Activated naive CD8-positive, alpha-beta T cell (primary cell): Measurements from ENCODE around the gene CZIB.
"Not testable (repeated sequence)": the region's sequence is repeated elsewhere in the genome, so short reads cannot be mapped to it uniquely, and the experiment has no call there.

Experiments used
- H3K27ac Mint-ChIP-seq: one replicate; pipeline ENCODE4 v1.8.0; 2021; ENCODE audit warnings: mixed read lengths
- H3K27me3 Mint-ChIP-seq: one replicate; pipeline ENCODE4 v1.8.0; 2021; ENCODE audit warnings: mixed read lengths
- H3K36me3 Mint-ChIP-seq: one replicate; pipeline ENCODE4 v1.8.0; 2021; ENCODE audit warnings: mixed read lengths
- H3K4me1 Mint-ChIP-seq: one replicate; pipeline ENCODE4 v1.8.0; 2021; ENCODE audit warnings: low read depth, mixed read lengths
- H3K4me3 Mint-ChIP-seq: one replicate; pipeline ENCODE4 v1.8.0; 2021; ENCODE audit warnings: mild to moderate bottlenecking, mixed read lengths
- H3K9me3 Mint-ChIP-seq: one replicate; pipeline ENCODE4 v1.8.0; 2021; ENCODE audit warnings: low read depth, mixed read lengths

The CZIB gene

DNA sequence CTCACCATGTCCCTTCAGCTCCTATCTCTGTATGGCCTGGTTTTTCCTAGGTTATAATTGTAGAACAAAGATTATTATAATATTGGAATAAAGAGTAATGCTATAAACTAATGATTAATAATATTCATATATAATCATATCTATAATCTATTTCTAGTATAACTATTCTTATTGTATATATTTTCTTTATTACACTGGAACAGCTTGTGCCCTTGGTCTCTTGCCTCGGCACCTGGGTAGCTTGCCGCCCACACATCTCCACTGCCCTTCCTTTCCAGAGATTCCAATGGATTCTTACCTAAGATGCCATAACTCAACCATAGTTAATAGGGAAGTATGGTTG is 34.5 kb downstream of the CZIB start:
- not testable (repeated sequence) for H3K36me3 Mint-ChIP-seq, H3K4me3 Mint-ChIP-seq, H3K4me1 Mint-ChIP-seq, H3K9me3 Mint-ChIP-seq, H3K27ac Mint-ChIP-seq, H3K27me3 Mint-ChIP-seq

- Mint-ChIP-seq H3K4me1 (no peaks in the 10 kb centered on the region), H3K9me3 (no peaks in the 10 kb centered on the region), H3K36me3 (no peaks in the 10 kb centered on the region), H3K27me3 (no peaks in the 10 kb centered on the region), H3K27ac (no peak overlapping the region), H3K4me3 (no peak overlapping the region)
Measured at GRCh38 chr1:53183095-53183990, 37.1 kb downstream of the CZIB start.

DNA sequence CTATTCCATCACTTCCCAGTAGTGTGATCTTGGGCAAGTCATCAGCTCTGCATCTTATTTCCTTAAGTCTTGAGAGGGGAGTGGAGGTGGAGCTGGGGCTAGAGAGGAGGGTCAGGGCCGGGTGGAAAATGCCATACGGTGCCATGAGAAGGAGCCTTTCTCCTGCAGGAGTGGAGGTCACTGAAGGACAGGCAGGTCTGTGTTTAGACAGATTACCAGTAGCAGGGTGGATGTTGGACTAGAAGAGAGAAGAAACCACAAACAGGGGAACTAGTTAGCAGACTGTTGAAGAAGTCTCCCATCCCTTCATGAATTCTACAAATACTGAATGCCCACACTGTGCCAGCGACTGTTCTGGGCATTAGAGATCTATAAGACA is 37.7 kb downstream of the CZIB start:
- H3K36me3 Mint-ChIP-seq: no peaks in the 10 kb centered on the region
- no peak overlapping the region for H3K4me3 Mint-ChIP-seq
- H3K9me3 Mint-ChIP-seq: no peaks in the 10 kb centered on the region
- no peak overlapping the region for H3K27ac Mint-ChIP-seq
- peaks cover under 1% of the 10 kb centered on the region for H3K27me3 Mint-ChIP-seq
- no peaks in the 10 kb centered on the region for H3K4me1 Mint-ChIP-seq

DNA sequence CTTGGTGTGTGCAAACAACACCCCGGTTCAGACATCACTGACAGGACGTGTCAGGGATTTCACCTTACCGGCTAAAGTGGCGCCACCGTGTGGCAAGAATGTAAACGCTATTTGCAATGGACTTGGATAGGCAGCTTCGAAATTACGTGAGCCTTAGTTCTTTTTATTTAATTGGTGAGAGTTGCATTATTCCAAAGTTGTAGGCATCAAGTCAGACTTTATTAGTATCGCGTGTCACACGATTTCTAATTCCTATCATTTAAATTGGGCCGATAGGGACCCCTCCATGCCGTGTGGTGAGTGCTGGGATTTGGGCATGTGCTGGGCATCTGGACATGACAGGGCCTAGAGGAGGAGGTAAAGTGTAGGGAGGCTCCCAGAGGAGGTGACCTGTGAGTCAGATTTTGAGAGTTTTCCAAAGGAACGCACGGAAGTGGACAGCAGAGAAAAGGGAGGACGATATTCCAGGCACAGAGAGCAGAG is 38.3 kb downstream of the CZIB start:
- H3K4me3 Mint-ChIP-seq: no peak overlapping the region
- no peaks in the 10 kb centered on the region for H3K4me1 Mint-ChIP-seq
- H3K9me3 Mint-ChIP-seq: no peaks in the 10 kb centered on the region
- H3K36me3 Mint-ChIP-seq: no peaks in the 10 kb centered on the region
- H3K27me3 Mint-ChIP-seq: peaks cover 2% of the 10 kb centered on the region
- H3K27ac Mint-ChIP-seq: no peak overlapping the region

DNA sequence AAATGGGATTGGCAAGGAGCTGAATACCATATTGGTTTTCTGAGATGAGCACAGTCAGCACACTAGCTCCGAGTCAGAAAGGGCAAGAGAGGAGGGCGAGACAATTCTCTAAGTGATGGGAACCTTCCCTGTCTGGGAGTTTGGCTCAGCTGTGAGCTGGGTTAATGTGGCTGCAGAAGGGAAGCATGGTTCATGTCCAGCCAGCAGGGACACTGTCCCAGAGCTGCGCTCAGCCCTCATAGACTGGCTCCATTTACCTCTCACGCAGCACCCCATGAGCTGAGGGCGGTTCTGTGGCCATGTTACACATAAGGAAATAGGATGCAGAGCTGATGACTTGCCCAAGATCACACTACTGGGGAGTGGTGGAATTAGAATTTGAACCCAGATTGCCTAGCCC is 39.5 kb downstream of the CZIB start:
- H3K36me3 Mint-ChIP-seq: no peaks in the 10 kb centered on the region
- H3K4me1 Mint-ChIP-seq: no peaks in the 10 kb centered on the region
- no peak overlapping the region for H3K27ac Mint-ChIP-seq
- H3K27me3 Mint-ChIP-seq: peaks cover 2% of the 10 kb centered on the region
- no peak overlapping the region for H3K4me3 Mint-ChIP-seq
- no peaks in the 10 kb centered on the region for H3K9me3 Mint-ChIP-seq

DNA sequence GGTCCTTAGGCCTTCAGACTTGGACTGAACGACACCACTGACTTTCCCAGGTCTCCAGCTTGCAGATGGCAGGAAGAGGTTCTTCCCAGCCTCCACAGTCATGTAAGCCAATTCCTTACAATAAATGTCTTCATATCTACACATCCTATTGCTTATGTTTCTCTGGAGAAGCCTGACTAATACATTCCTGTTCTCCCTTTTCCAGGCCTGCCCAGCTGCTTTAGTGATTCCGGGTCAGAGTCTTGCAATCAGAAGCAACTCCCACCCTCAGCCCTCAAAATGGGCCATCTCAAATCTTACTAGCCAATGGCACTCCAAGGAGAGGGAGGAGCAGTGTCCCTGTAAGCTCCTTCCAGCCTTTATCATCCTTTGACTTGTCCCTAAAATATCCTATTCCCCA is 40.2 kb downstream of the CZIB start:
- Mint-ChIP-seq H3K9me3 (no peaks in the 10 kb centered on the region), H3K36me3 (no peaks in the 10 kb centered on the region), H3K27me3 (peaks cover 5% of the 10 kb centered on the region), H3K4me3 (no peak overlapping the region), H3K27ac (no peak overlapping the region), H3K4me1 (no peaks in the 10 kb centered on the region)

DNA sequence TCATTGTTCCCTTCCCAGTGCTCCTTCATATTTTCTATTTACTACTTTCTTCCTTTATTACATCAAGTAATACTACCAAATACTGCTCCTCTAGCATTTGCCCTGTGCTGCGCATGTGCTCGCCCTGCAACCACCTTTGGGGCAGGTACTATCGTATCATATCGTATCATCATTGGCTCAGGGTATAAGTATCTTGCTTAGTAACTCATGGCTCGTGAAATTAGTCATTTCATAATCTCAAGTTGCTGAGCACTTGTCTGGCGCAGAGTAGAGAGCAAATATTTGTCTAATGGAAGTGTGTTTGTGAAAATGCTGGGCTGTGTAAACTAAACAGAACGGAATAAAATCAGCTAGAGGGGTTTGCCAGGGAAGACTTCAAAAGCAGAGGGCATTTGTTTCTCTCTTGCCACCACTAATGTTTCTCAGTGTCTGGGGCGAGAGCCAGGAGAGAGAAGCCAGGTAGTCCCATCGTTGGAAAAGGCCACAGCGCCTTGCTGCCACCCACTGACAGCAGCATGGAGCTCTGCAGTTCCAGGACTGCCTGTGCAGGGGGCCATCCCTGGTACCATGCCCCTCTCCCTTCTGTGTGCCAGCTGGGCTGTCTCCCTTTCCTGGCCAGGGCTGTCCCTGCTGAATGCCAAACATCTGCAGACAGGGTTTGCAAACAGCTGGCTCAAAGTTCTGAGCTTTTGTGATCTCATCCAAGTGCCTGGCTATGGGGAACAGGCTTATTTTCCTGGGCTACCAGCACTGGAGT is 43.8 kb downstream of the CZIB start:
- H3K4me1 Mint-ChIP-seq: peaks cover 4% of the 10 kb centered on the region
- H3K36me3 Mint-ChIP-seq: no peaks in the 10 kb centered on the region
- H3K27me3 Mint-ChIP-seq: peaks cover 7% of the 10 kb centered on the region
- no peaks in the 10 kb centered on the region for H3K9me3 Mint-ChIP-seq
- H3K4me3 Mint-ChIP-seq: no peak overlapping the region
- no peak overlapping the region for H3K27ac Mint-ChIP-seq

GRCh38 chr1:53174971-53175913 is 45.2 kb downstream of the CZIB start:
- peaks cover 4% of the 10 kb centered on the region for H3K4me1 Mint-ChIP-seq

DNA sequence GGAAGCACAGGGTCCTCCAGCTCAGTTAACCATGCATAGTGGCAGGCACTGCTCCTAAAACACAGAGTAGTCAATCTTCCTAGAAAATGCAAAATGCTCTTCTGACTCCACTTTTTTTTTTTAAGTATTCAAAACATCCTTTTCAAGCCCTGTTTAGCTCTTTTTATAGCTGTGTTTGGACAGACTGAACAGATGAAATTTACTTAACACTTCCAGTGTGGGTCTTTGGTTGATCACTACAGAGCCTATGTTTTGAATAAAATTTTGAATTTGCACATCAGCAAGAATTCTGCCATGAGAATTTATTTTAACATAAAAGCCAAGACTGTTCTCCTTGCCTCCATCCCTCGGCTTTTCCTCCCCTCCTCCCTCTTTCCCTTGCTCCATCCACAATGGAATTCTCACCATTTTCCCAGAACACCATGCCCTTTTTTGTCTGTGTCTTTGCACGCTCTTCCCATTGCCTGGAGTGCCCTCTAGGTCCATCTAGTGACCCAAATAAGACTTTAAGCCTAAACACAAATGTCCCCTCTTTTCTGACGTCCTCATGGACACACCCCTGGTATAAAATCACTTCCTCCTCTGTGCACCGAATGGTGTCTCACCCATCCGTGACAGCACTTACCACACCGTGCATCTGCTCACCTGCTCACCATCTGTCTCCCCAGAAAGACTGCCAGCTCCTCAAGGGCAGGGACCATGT is 47.9 kb downstream of the CZIB start:
- Mint-ChIP-seq H3K36me3 (no peaks in the 10 kb centered on the region), H3K27me3 (peaks cover 6% of the 10 kb centered on the region), H3K4me1 (peaks cover 4% of the 10 kb centered on the region), H3K4me3 (no peak overlapping the region), H3K27ac (no peak overlapping the region), H3K9me3 (no peaks in the 10 kb centered on the region)

More at GRCh38 chr1:53174971-53175913, 45.2 kb downstream of the CZIB start:
- H3K4me3 Mint-ChIP-seq: no peak overlapping the region
- H3K36me3 Mint-ChIP-seq: no peaks in the 10 kb centered on the region
- no peaks in the 10 kb centered on the region for H3K9me3 Mint-ChIP-seq
- no peak overlapping the region for H3K27ac Mint-ChIP-seq
- peaks cover 7% of the 10 kb centered on the region for H3K27me3 Mint-ChIP-seq

DNA sequence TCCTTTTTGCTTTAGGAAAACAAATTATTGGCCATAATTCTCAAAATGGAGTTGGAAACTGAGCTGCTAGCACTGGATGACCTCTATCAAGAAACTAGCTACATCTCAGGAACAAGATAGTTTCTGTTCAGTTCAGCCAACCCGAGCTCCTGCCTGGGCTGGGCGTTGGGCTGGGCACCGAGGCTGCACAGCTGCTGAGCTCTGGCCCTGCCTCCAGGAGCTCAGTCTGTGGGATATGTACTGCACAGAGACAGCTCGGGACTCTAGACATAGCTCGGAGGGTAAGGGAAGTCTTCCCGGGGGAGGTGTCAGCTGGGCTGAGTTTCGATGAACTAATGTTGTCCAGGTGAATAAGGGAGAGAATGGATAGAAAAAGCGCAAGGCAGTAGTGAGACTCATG is 53.5 kb downstream of the CZIB start:
- Mint-ChIP-seq H3K4me1 (no peaks in the 10 kb centered on the region), H3K9me3 (no peaks in the 10 kb centered on the region), H3K36me3 (no peaks in the 10 kb centered on the region), H3K27me3 (peaks cover 3% of the 10 kb centered on the region), H3K27ac (no peak overlapping the region), H3K4me3 (no peak overlapping the region)

- peaks cover 3% of the 10 kb centered on the region for H3K27me3 Mint-ChIP-seq
- no peak overlapping the region for H3K27ac Mint-ChIP-seq
- H3K4me1 Mint-ChIP-seq: no peaks in the 10 kb centered on the region
- H3K36me3 Mint-ChIP-seq: no peaks in the 10 kb centered on the region
- no peak overlapping the region for H3K4me3 Mint-ChIP-seq
- H3K9me3 Mint-ChIP-seq: no peaks in the 10 kb centered on the region
Measured at GRCh38 chr1:53166366-53166765, 54.1 kb downstream of the CZIB start.

GRCh38 chr1:53165408-53165961 is 54.9 kb downstream of the CZIB start:
- Mint-ChIP-seq H3K4me3 (no peak overlapping the region), H3K4me1 (no peaks in the 10 kb centered on the region), H3K27me3 (peaks cover 3% of the 10 kb centered on the region), H3K27ac (no peak overlapping the region), H3K9me3 (no peaks in the 10 kb centered on the region), H3K36me3 (no peaks in the 10 kb centered on the region)
